ENCODE data around the gene DHX57.

Gene DHX57

DNA sequence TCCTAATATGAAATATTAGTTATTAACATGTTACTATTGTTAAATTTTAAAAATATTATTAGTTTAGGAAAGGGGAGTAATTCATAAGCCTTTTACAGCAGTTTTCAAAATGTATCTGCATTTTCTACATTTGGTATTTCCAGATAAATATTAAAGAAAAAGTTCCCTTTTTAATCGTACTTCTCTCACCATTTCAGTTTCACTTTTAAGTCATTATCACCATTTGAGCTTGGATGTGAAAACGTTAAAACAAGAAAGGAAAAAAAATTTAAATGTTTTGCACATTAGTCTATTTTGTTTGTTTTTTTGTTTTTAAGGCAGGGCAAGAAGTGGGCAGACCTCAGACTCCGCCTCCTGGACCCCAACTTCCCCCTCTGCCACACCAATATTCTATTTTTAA lies 121.2 kb downstream of the DHX57 start:
- TF ChIP-seq FOXP2 (optimal IDR thresholded peaks at IDR 0.05; ENCODE audit: borderline replicate concordance, extremely low read depth, extremely low read length, insufficient read depth), result no peak
- no peak for TF ChIP-seq REST (IDR thresholded peaks at IDR 0.05; ENCODE audit: insufficient read depth in 1 of 2, low read depth in 2 of 2, low read length in 2 of 2)
- TF ChIP-seq SIN3A (IDR thresholded peaks at IDR 0.05; ENCODE audit: borderline replicate concordance, insufficient read depth, low read length), result no peak
- no peak for TF ChIP-seq TAF1 (IDR thresholded peaks at IDR 0.05; ENCODE audit: borderline replicate concordance, insufficient read depth, low read length)
- TF ChIP-seq POLR2AphosphoS5 (IDR thresholded peaks at IDR 0.05; ENCODE audit: low read depth, low read length), result no peak

- TF ChIP-seq FOXP2 (optimal IDR thresholded peaks at IDR 0.05; ENCODE audit: borderline replicate concordance, extremely low read depth, extremely low read length, insufficient read depth) (no peak), SIN3A (IDR thresholded peaks at IDR 0.05; ENCODE audit: borderline replicate concordance, insufficient read depth, low read length) (no peak), TAF1 (IDR thresholded peaks at IDR 0.05; ENCODE audit: borderline replicate concordance, insufficient read depth, low read length) (no peak), REST (IDR thresholded peaks at IDR 0.05; ENCODE audit: insufficient read depth in 1 of 2, low read depth in 2 of 2, low read length in 2 of 2) (no peak), POLR2AphosphoS5 (IDR thresholded peaks at IDR 0.05; ENCODE audit: low read depth, low read length) (no peak)
These were observed 121.7 kb downstream of the DHX57 start for GRCh38 chr2:38754049-38754448.

GRCh38 chr2:38751596-38752410 lies 123.9 kb downstream of the DHX57 start:
- TF ChIP-seq TAF1 (IDR thresholded peaks at IDR 0.05; ENCODE audit: borderline replicate concordance, insufficient read depth, low read length), result no peak
- no peak for TF ChIP-seq REST (IDR thresholded peaks at IDR 0.05; ENCODE audit: insufficient read depth in 1 of 2, low read depth in 2 of 2, low read length in 2 of 2)
- TF ChIP-seq POLR2AphosphoS5 (IDR thresholded peaks at IDR 0.05; ENCODE audit: low read depth, low read length), result no peak
- TF ChIP-seq FOXP2 (optimal IDR thresholded peaks at IDR 0.05; ENCODE audit: borderline replicate concordance, extremely low read depth, extremely low read length, insufficient read depth), result no peak
- TF ChIP-seq SIN3A (IDR thresholded peaks at IDR 0.05; ENCODE audit: borderline replicate concordance, insufficient read depth, low read length), result no peak

- peak; percentile 98 for TF ChIP-seq TAF1 (IDR thresholded peaks at IDR 0.05; ENCODE audit: borderline replicate concordance, insufficient read depth, low read length)
- peak; percentile 54; the same call in 1 of the 2 replicates for TF ChIP-seq SIN3A (IDR thresholded peaks at IDR 0.05; ENCODE audit: borderline replicate concordance, insufficient read depth, low read length)
- peak; percentile 100 for TF ChIP-seq POLR2AphosphoS5 (IDR thresholded peaks at IDR 0.05; ENCODE audit: low read depth, low read length)
- peak; percentile 62 to 68; a peak in 2 of 4 replicates for TF ChIP-seq REST (IDR thresholded peaks at IDR 0.05; ENCODE audit: insufficient read depth in 1 of 2, low read depth in 2 of 2, low read length in 2 of 2)
- peak; percentile 91 for TF ChIP-seq FOXP2 (optimal IDR thresholded peaks at IDR 0.05; ENCODE audit: borderline replicate concordance, extremely low read depth, extremely low read length, insufficient read depth)
These were observed 124.7 kb downstream of the DHX57 start, which contains the start of gene SRSF7 for GRCh38 chr2:38750891-38751595. Gene SRSF7, minus strand, starts transcription at chr2:38751361. Its CDS starts 105 bp downstream, at chr2:38751256.
